ENCODE measurements around the gene SPAG16. TPM values are rescaled to one million over a fixed set of nuclear protein-coding genes. Genes with fewer than 3 reads are reported as not detected.
A peak's percentile ranks its signal among the peaks of the same experiment; 100 is the strongest.

The SPAG16 gene
- 28.3 and 60.7 TPM in 2 replicates for total RNA-seq

DNA sequence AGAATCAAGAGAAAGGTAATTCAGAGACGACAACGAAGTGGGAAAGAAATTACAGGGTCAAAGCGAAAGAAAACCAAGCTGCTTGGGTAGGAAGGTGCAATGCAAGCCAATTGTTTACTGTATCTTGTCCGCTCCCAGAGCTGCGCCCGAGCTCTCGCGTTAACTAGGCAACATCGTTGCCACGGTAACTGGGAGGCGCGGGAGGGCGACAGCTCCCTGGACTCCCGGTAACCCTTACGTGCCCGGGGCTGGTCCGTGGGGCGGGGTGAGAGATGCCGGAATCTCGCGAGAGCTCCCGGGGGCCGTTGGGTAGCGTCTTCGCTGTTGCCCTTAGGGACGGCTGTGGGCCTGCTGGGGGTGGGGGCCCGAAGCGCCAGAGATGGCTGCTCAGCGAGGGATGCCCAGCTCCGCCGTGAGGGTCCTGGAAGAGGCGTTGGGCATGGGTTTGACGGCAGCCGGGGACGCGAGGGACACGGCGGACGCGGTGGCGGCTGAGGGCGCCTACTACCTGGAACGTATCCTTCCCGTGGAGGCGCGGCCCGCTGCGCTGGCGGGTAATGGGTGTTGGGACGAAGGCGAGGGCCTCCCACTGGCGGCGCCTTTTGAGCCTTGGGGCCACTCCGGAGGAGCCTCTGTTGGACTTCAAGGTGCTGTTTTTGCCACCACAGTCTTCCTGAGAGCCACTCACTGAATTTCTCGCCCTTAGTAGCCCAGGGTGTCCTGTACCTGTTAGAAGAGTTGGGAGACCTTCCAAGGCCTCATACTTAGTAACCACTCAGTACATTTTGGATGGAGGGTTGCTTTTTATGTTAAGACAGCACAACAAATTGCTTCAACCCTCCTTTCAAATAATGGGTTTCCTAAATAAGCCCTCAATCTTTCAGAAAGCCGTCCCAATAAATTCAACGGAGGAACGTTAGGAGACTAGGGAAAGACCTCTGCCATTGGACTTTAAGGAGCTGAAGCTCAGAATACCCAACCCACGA is at the start of gene SPAG16:
TSS of gene SPAG16 (plus strand) at position 360 of the 986 bp plus-strand sequence.
- DNase-seq (ENCODE audit: low read depth), result peak; percentile 94

DNA sequence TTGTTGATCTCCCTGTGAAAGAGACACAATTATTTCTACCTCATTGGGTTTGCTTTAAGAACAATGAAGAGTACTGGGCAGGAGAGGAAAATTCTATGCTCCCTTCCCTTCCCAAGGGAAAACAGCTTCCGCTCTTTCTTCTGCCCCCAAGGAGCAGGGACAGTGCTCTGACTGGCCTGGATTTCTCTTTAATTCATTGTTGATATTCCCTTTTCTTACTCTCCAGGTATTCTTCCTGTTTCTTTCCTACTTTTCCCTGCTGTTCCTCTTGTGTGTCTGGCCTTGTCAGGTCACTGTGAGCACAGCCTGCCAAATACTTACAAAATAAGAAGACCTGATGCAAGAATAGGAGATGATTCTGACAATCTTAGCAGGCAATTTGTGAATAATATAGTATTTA is 49.6 kb upstream of the SPAG16 start:
- no peak for DNase-seq (ENCODE audit: low read depth)

DNA sequence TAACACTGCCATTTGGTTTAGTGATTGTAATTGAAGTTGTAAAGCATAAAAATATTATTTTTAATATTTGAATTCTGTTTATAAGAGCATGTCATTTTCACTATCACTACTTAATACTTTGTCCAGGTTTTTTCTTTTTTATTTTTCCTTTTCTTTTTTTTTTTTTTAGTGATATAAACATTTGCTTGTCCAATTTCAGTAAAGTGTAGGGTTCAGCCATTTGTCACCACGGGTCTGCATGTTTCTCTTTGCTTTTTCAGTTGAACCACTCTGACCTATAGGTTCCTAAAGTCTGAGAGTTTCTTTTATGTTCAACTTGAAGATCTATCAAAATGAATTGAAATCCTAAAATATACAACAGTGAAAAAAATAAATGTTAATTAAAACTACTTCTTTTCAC is 48.5 kb upstream of the SPAG16 start:
- no peak for DNase-seq (ENCODE audit: low read depth)

DNA sequence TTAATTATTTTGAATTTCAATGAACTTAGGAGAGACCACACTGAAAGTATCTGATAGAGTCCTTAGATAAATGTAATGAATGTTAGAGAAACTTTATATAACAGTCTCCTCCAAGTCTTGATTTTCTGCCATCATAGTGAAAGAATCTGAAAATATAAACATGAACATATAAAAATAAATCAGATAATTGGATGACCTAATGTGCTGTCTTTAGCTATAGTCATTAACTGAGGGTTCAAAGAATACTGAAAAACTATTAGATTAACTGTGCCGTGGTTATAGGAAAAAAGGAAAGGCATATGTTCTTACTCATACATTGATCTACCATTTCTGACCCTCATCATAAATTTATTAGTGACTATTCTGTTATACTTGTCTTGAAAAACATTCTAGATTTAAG is 47.0 kb upstream of the SPAG16 start:
- no peak for DNase-seq (ENCODE audit: low read depth)

DNA sequence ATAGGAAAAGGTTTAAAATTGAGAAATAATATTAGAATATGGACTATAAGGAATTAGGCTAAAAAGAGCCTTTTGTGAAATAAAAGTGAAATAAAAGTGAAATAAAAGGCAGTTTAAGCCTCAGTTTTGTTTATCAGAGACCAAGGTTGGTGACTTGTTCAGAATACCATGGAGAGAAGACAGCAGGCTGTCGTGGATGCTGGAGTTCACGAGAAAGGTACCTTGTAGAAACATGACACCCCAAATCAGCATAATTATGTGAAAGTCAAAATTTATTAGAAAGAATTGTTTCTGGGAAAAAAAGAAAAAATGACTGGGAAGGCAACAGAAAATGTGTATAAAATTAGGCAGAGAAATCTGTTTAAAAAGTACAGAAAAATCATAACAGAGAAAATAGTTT is 46.5 kb upstream of the SPAG16 start:
- DNase-seq (ENCODE audit: low read depth), result no peak

DNA sequence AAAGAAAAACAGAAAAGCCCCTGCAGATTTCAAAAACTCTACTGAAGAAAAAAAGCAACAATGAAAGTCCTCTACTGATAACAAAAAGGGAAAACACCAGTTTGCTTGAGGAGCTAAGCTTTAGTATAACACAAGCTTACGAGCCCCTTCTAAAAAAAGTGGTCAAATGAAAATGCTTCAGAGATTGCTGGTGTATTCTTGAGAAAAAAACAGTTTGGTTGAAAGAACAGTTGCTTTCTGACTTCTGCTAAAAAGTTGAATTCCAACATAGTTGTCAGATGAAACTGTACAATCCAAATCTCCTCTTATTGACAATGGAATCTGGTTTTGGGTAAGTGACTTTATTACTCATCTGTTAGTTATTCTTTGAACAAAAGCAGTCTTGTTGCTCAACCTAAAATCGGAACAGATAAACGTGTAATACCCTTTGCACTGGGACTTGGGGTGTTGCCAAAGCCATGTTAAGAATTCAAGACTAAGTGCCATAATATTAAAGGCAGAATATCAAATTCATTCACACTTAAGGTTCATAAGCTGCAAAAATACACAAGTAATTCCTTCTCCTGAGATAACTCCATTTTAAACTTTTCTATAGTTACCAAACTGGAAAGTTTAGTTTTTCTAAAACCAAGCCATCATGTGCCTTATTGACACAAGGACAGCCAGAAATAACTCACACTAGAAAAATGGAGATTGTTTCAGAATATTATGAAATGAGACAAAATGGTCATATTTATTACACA is 45.3 kb upstream of the SPAG16 start:
- peak; percentile 93 for DNase-seq (ENCODE audit: low read depth)

DNA sequence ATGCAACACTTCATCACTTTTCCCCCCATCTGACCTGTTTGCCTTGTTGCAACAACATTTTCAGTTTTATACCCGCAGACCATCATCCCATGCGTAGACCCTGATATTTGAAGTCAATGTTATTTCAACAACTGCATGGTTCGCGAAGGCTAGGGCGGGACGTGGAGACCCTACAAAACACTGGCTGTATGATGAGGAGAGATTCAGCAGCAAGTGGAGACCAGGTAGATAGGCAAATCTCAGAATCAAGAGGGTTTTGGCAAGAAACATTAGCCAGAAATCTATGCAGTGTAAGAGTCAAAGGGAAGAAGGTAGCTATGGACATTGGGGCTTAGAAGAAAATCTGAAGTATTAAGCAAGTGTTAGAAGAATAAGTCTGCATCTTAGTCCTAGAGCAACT is 42.4 kb upstream of the SPAG16 start:
- no peak for DNase-seq (ENCODE audit: low read depth)

DNA sequence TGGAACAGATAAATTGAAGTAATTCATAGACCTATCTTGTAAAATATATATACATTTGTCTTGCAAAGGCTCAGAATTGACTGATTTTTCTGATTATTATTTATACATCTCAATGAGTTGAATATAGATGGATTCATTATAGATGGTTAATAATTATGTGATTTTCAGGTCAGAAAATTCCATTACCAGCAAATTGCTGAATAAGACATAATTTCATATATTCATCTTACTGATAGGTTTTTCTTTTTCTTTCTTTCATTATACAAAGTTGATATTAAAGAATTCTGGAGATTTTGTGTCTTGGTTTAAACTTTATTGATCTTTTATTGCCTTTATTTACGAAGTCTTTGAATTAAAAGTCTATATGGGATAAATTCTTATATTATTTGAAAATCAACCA is 41.6 kb upstream of the SPAG16 start:
- DNase-seq (ENCODE audit: low read depth), result no peak

DNA sequence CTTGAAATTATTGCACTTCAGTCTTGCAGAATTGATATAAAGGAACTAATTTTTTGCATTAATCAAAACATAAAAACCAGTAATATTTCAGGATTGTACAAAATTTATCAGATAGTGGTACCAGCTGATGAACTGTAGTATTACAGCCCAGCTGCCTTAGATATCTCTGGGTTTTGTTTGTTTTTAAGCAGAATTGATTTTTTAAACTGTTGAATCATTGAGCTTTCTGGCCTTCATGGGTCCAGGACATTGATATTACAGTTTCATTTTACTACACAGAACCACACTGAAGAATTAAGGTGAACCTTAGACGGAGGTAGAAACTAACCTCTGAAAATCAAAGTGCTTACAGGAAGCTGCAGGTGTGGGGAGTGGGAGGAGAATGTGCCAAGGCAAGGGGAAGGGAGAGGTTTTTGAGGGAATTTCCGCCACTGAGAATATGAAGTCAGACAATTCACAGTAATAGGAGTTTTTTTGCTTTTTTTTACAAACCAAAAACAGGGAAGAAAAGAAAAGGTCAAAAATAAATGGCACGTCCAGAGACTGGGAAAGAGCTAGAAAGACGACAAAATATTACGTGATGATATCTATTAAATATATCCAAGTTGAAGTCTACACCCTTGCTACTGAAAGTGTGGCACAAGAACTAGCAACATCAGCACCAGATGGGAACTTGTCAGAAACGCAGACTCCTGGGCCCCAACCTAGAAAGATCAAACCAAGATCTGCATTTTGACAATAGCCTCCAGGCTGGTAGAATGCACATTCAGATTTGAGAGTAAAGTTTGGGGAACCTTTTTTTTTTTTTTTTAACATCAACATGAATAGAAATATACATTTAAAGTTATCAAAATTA is 40.8 kb upstream of the SPAG16 start:
- DNase-seq (ENCODE audit: low read depth), result no peak

DNA sequence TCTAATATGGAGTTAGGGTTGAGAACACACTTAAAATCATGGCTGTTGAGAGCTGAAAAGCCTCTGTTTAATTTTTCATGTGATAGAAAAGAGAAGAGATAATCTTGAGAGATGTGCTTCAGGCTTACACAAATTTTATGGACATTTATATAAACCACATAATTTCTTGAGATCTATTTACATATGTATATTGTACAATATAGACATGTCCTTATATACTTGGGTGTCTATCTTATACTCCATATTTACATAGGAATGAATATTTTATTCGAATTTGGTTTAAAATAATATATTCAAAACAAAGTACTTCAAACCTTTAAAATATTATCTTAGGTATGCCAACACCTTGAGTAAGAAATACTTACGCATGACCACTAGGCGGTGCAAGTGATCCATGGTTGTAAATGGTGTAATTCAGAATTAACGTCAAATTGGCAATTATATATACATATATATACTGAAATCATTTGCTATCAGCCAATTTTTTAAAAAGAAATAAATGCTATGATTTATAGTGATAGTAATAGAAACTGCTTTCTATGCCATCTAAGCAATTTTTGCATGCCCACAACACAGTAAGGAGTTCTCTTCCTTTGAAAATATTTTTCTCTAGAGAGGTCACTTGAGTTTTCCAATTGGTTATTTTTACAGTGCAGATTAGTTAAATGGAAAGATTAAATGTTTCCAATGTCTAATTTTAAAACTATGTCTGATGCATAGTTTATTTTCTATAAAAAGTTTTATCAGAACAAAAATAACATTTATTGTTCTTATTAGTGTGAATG is 37.6 kb upstream of the SPAG16 start:
- DNase-seq (ENCODE audit: low read depth), result peak; percentile 52

DNA sequence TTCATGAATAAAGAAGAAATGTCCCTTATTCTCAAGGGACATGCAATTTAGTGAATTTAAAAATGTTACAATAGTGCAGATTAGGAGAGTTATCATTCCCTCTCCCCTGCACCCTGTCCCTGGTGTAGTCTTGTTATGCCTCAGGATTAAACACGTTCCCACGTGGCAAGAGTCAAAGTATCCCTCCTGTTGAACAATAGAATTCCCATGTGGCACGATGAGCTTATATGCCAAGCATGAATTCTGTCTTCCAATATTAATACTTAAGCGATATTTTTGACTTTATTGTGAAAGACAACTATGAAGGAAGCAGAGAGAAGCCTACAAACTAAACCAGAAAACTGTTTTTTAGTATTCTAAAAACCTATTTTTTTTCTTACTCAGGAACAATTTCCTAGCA is 36.7 kb upstream of the SPAG16 start:
- no peak for DNase-seq (ENCODE audit: low read depth)

DNA sequence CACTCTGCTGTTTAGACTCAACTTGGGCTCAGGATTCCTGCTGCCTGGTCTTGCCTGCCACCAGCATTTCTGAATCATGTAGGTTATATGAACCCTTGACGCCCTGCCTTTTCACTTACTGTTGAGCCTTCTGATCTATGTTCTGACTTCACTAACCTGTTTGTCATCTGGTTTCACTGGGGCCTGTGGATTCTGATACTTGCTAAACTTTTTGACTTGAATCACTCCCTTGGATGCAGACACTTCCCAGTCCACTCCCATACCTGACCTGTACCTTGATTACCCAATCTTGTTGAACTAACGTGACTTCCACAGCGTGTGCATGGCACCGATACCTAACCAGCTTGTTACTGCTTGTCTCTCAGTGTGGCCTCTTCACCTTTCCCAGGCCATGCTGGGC is 35.6 kb upstream of the SPAG16 start:
- DNase-seq (ENCODE audit: low read depth), result no peak

DNA sequence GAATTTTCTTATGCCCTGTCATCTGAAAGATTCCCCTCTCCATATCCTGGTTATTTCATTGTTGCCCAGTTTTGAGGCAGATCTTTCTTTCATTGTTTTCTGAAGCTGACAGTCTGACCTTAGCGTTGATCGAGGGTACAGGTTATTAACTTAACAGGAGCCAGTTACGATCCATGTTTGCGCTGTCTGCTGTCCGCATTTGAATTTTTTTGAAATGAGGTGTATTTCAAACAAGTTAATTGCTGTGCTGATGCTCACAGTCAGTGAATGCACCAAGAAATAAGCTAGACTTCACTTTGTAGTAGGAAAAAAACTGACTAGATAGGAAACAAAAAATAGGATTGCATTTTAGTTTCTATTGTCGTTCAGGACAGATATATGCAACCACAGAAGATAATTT is 34.8 kb upstream of the SPAG16 start:
- DNase-seq (ENCODE audit: low read depth), result no peak

DNA sequence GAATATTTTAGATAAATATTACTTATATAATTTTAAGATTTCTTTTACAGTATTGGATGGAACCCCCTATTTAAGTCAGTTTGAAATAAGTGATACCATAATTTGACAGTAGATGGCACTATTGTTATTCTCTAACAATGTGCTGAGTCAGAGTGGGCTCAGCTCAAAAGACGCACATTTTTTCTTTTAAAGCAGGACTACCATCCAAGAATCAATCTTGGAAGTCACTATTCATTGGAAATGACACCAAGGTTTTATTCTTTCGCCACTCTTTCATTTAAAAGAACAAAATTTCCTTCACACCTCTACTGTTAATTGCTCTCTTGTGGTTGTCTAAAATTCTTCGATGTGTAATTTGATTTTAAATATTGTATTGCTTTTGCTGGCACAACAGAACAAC is 32.6 kb upstream of the SPAG16 start:
- DNase-seq (ENCODE audit: low read depth), result peak; percentile 77

DNA sequence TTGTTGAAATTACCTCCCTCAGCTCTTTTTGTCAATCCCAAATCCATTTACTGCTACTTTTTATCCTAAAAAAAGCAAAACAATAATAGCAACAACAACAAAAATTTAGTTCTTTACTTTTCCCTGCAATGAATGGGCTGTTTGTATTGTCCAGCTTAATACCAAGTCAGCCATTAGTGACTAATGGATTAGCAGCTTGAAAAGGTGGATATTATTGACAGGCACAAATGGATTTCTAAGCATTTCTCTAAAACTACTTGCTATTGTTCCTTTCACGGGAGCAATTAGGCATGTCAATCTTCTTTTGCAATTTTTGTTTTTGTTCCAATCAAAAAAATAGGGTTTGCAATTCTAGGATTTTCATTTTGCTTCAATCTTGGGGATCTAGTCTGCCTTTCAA is 32.1 kb upstream of the SPAG16 start:
- peak; percentile 31 for DNase-seq (ENCODE audit: low read depth)

DNA sequence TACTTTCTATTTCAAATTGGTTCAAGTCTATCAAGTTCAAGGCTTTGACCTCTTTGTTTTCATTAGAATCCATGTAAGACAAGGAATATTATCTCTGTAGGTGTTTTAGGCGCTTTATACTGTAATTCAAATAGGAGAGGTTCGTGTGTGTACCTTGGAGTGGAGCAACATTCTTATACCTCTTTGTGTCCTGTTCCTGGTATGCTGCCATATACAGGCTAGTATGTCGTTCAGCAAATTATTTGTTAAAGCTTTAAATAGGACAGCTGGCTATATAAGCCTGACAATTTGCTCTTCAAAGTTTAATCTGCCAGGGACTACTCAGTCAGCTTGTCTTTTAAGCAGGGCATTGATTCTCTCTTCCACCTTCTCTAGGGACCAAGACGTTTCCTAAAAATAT is 31.1 kb upstream of the SPAG16 start:
- no peak for DNase-seq (ENCODE audit: low read depth)

DNA sequence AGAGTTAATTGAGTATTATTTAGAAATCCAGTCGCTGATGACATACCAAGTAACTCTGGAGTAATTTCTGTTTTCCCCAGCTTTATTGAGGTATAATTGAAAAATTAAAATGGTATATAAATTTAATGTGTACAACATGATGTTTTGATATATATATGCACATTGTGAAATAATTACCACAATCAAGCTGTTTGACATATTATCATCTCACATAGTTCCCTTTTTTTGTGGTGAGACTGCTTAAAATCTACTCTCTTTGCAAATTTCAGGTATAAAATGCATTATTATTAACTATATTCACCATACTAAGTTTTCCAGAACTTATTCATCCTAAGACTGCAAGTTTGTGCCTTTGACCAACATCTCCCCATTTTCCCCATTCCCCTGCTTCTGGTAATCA is 25.0 kb upstream of the SPAG16 start:
- no peak for DNase-seq (ENCODE audit: low read depth)

DNA sequence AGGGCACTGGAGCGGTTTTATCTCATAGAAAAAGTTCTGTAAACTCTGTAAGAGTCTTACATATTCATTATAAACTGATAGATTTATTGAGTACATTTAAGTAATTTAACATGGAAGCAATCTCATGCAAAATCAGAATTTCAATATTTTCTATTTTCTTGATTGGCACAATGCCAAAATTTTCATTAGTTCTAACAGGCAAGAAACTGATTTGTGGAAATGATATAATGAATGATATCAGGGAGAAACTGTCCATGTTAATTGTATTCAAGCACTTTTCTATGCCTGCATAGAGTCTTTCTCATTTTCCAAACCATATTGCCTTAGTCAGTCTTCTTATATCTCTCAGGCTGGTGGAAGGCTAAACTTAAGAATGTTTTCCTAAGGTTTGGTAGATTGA is 23.0 kb upstream of the SPAG16 start:
- DNase-seq (ENCODE audit: low read depth), result no peak

DNA sequence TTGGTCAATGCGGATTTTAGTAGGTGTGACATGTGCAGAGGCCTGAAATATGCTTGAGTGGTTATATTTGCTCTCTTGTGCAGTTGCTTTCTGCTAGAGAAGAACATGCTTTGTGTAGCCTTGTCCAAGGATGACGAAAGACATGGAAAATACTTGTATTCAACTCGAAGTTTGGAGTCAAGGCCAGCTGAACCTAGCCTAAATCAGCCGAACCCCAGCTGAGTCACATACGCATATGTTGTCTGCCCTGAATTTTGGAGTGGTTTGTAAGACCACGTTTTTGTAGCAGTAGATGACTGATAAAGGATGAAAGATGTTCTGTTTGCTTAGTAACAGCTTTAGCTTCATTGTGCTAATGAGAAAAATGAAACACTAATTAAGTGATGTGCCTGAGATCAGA is 22.5 kb upstream of the SPAG16 start:
- no peak for DNase-seq (ENCODE audit: low read depth)

DNA sequence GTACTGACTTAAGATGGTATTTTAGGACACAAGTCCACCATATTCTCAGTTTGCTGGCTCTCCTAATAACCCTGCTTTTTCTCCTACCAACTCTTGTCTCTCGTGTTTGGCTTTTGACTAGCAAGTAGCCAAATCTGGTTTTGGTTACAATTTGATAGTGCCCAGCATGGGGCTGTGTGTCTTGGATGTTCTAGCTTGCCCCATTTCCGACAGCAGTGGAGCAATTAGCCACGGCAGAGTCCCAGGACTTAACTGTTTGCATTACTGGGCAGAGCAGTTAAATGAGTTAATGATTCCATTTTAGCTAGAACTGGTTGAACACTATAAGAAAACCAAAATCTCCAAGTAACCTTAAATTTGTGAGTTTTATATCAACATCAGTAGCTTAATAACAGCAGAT is 18.6 kb upstream of the SPAG16 start:
- DNase-seq (ENCODE audit: low read depth), result no peak

DNA sequence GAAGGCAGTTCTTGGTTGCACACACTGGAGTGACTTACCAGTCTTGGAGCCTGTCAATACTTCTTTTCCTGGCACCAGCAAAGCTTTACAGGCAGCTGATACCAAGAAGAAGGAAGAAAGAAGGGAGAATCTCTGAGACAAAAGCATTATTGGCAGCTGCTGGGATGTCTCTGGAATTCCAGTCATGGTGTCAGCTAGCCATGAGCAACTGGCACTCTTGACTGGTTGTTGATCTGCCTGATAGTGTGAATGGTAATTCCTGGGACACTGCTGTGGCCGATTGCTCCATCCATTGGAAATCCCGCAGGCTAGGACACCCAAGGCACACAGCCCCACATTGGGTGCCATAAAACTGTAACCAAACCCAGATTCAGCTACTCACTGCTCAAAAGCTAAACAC is 17.8 kb upstream of the SPAG16 start:
- no peak for DNase-seq (ENCODE audit: low read depth)
